ENCODE data around the gene SYNGR4.

- TF ChIP-seq RARB (CRISPR knock-in tag; IDR thresholded peaks at IDR 0.05) (no peak), SNAI2 (CRISPR knock-in tag; IDR thresholded peaks at IDR 0.05) (no peak), CREB5 (CRISPR knock-in tag; IDR thresholded peaks at IDR 0.05; ENCODE audit: low read depth) (no peak), PATZ1 (CRISPR knock-in tag; IDR thresholded peaks at IDR 0.05; ENCODE audit: borderline replicate concordance) (no peak), ZNF565 (CRISPR knock-in tag; conservative IDR thresholded peaks at IDR 0.05; ENCODE audit: low read depth) (no peak), GLIS3 (CRISPR knock-in tag; IDR thresholded peaks at IDR 0.05) (no peak), OSR1 (CRISPR knock-in tag; IDR thresholded peaks at IDR 0.05) (no peak), ZFP3 (CRISPR knock-in tag; IDR thresholded peaks at IDR 0.05) (no peak), CSDC2 (CRISPR knock-in tag; IDR thresholded peaks at IDR 0.05) (no peak), TOX (CRISPR knock-in tag; IDR thresholded peaks at IDR 0.05; ENCODE audit: borderline replicate concordance) (no peak), CSRNP3 (CRISPR knock-in tag; IDR thresholded peaks at IDR 0.05) (no peak)
Observed at GRCh38 chr19:48338802-48339503, 25.2 kb upstream of the SYNGR4 start.

All from SK-N-SH treated with all-trans-retinoic acid at 6 μM for 48 hours (cell line).